H9 (cell line): ENCODE measurements around the gene EME1. TPM values are rescaled to one million over a fixed set of nuclear protein-coding genes. Genes with fewer than 3 reads are reported as not detected.

Source experiments
- DNase-seq: peaks from one replicate; pipeline ENCODE4 v3.0.0-alpha.2; 2017
- H2AFZ ChIP-seq: one replicate; pipeline ENCODE4 v1.6.1; 2013; ENCODE audit warnings: mild to moderate bottlenecking, low read length, control low read depth, moderate library complexity
- H2AK5ac ChIP-seq: 2 replicates; pipeline ENCODE4 v1.6.1; 2013; ENCODE audit warnings: low read length, control low read depth, mixed read lengths; ENCODE audit not compliant: insufficient read length
- H2BK120ac ChIP-seq: one replicate; pipeline ENCODE4 v1.6.1; 2013; ENCODE audit warnings: low read depth, mild to moderate bottlenecking, low read length, control low read depth, inconsistent platforms; ENCODE audit not compliant: poor library complexity, severe bottlenecking
- H2BK12ac ChIP-seq: 2 replicates; pipeline ENCODE4 v1.6.1; 2013; ENCODE audit warnings: low read length, control low read depth, mixed read lengths, low read depth; ENCODE audit not compliant: insufficient read length
- H2BK15ac ChIP-seq: 2 replicates; pipeline ENCODE4 v1.6.1; 2013; ENCODE audit warnings: low read depth, low read length, control low read depth
- H2BK20ac ChIP-seq: one replicate; pipeline ENCODE4 v1.6.1; 2013; ENCODE audit warnings: low read depth, mild to moderate bottlenecking, low read length, control low read depth, inconsistent platforms; ENCODE audit not compliant: poor library complexity, severe bottlenecking
- H2BK5ac ChIP-seq: 2 replicates; pipeline ENCODE4 v1.6.1; 2013; ENCODE audit warnings: low read length, control low read depth, mixed read lengths; ENCODE audit not compliant: insufficient read length
- H3K14ac ChIP-seq: 2 replicates; pipeline ENCODE4 v1.6.1; 2013; ENCODE audit warnings: low read length, control low read depth; ENCODE audit not compliant: insufficient read depth
- H3K18ac ChIP-seq: 2 replicates; pipeline ENCODE4 v1.6.1; 2013; ENCODE audit warnings: low read depth, mild to moderate bottlenecking, mixed read lengths, low read length, control low read depth; ENCODE audit not compliant: insufficient read length
- H3K23ac ChIP-seq: 2 replicates; pipeline ENCODE4 v1.6.1; 2013; ENCODE audit warnings: low read length, control low read depth, mixed read lengths, low read depth; ENCODE audit not compliant: insufficient read length
- H3K23me2 ChIP-seq: 2 replicates; pipeline ENCODE4 v1.6.1; 2013; ENCODE audit warnings: low read depth, mild to moderate bottlenecking, mixed read lengths, low read length, control low read depth; ENCODE audit not compliant: insufficient read length, poor library complexity, severe bottlenecking
- H3K27ac ChIP-seq: 2 replicates; pipeline ENCODE4 v1.5.1; 2013; ENCODE audit warnings: low read length, control low read depth, mixed read lengths, low read depth; ENCODE audit not compliant: insufficient read length
- H3K27me3 ChIP-seq: 2 replicates; pipeline ENCODE4 v1.6.1; 2013; ENCODE audit warnings: low read length, control low read depth, inconsistent platforms; ENCODE audit not compliant: insufficient read depth
- H3K4ac ChIP-seq: 2 replicates; pipeline ENCODE4 v1.6.1; 2013; ENCODE audit warnings: low read depth, mild to moderate bottlenecking, control low read depth, inconsistent platforms, low read length, moderate library complexity
- H3K4me1 ChIP-seq: 2 replicates; pipeline ENCODE4 v1.6.1; 2013; ENCODE audit warnings: low read length, control low read depth, inconsistent platforms; ENCODE audit not compliant: insufficient read depth
- H3K4me2 ChIP-seq: 2 replicates; pipeline ENCODE4 v1.6.1; 2013; ENCODE audit warnings: low read length, control low read depth, mixed read lengths; ENCODE audit not compliant: insufficient read length, insufficient read depth
- H3K56ac ChIP-seq: 2 replicates; pipeline ENCODE4 v1.6.1; 2013; ENCODE audit warnings: low read depth, mild to moderate bottlenecking, mixed read lengths, low read length, control low read depth; ENCODE audit not compliant: insufficient read length
- H3K79me1 ChIP-seq: 2 replicates; pipeline ENCODE4 v1.6.1; 2013; ENCODE audit warnings: low read depth, mild to moderate bottlenecking, moderate library complexity, low read length, control low read depth, inconsistent platforms; ENCODE audit not compliant: insufficient read depth, poor library complexity, severe bottlenecking
- H3K79me2 ChIP-seq: 2 replicates; pipeline ENCODE4 v1.6.1; 2013; ENCODE audit warnings: low read length, control low read depth, inconsistent platforms; ENCODE audit not compliant: insufficient read depth
- H3K9ac ChIP-seq: 2 replicates; pipeline ENCODE4 v1.6.1; 2013; ENCODE audit warnings: low read length, control low read depth, mixed read lengths; ENCODE audit not compliant: insufficient read length; ENCODE audit errors: extremely low read depth
- H3K9me3 ChIP-seq: one replicate; pipeline ENCODE4 v1.6.1; 2013; ENCODE audit warnings: low read depth, low read length, inconsistent platforms; ENCODE audit not compliant: control insufficient read depth
- H3T11ph ChIP-seq: one replicate; pipeline ENCODE4 v1.6.1; 2013; ENCODE audit warnings: mild to moderate bottlenecking, low read length, control low read depth, inconsistent platforms
- H4K20me1 ChIP-seq: one replicate; pipeline ENCODE4 v1.6.1; 2013; ENCODE audit not compliant: control insufficient read depth, insufficient read length, insufficient read depth
- H4K5ac ChIP-seq: 2 replicates; pipeline ENCODE4 v1.6.1; 2013; ENCODE audit warnings: low read depth, mild to moderate bottlenecking, mixed read lengths, low read length, control low read depth; ENCODE audit not compliant: insufficient read length
- H4K8ac ChIP-seq: replicated peaks from 2 replicates; pipeline ENCODE4 v1.6.1; 2013; ENCODE audit warnings: low read length, control low read depth, mixed read lengths, low read depth; ENCODE audit not compliant: insufficient read length
- H4K91ac ChIP-seq: 2 replicates; pipeline ENCODE4 v1.6.1; 2013; ENCODE audit warnings: low read depth, mild to moderate bottlenecking, moderate library complexity, mixed read lengths, low read length, control low read depth; ENCODE audit not compliant: insufficient read length
- H3K27ac Mint-ChIP-seq, 3 experiments: 2 replicates in 2 of 3; 3 replicates in 1 of 3; pipeline ENCODE4 v1.8.0; 2020 to 2021; ENCODE audit warnings: mixed read lengths in 3 of 3, mild to moderate bottlenecking in 1 of 3, moderate library complexity in 1 of 3
- H3K27me3 Mint-ChIP-seq: 2 replicates; pipeline ENCODE4 v1.8.0; 2021; ENCODE audit warnings: low read depth, mild to moderate bottlenecking, moderate library complexity, mixed read lengths
- H3K36me3 Mint-ChIP-seq, 3 experiments: 2 replicates in 2 of 3; 3 replicates in 1 of 3; pipeline ENCODE4 v1.8.0; 2020 to 2021; ENCODE audit warnings: low read depth in 3 of 3, mixed read lengths in 3 of 3; ENCODE audit not compliant: insufficient read depth in 1 of 3
- H3K4me1 Mint-ChIP-seq, 2 experiments: 2 replicates each; pipeline ENCODE4 v1.8.0; 2020; ENCODE audit warnings: mixed read lengths in 2 of 2
- H3K4me3 Mint-ChIP-seq, 2 experiments: 2 replicates in 1 of 2; 3 replicates in 1 of 2; pipeline ENCODE4 v1.8.0; 2020 to 2021; ENCODE audit warnings: mild to moderate bottlenecking in 2 of 2, mixed read lengths in 2 of 2, moderate library complexity in 1 of 2
- H3K9me3 Mint-ChIP-seq, 2 experiments: 2 replicates in 1 of 2; 3 replicates in 1 of 2; pipeline ENCODE4 v1.8.0; 2020; ENCODE audit warnings: mild to moderate bottlenecking in 2 of 2, mixed read lengths in 2 of 2, moderate library complexity in 1 of 2
- WGBS: extraction: QIAGEN DNeasy Blood & Tissue Kit; methylation state at CpG from one replicate; pipeline ENCODE4 v1.1.7; 2013; ENCODE audit warnings: missing lambda C conversion rate, low lambda C conversion rate, mixed read lengths; ENCODE audit not compliant: insufficient read length; ENCODE audit errors: extremely low coverage; 5-methylcytosine and 5-hydroxymethylcytosine counted together
- total RNA-seq: library from RNA; stranded (reverse); gene quantifications from 2 replicates; pipeline ENCODE4 v1.2.1, GENCODE V29; 2021
- TF ChIP-seq, protein P1 (sequence below): fragments of 200-600 bp; sonication (generic); conservative IDR thresholded peaks from 3 replicates; pipeline ENCODE4 v1.8.0; 2021; ENCODE audit warnings: antibody characterized with exemption, mild to moderate bottlenecking

EME1 gene
- total RNA-seq, 1 experiment from 2014 or later = 15.1 TPM

DNA sequence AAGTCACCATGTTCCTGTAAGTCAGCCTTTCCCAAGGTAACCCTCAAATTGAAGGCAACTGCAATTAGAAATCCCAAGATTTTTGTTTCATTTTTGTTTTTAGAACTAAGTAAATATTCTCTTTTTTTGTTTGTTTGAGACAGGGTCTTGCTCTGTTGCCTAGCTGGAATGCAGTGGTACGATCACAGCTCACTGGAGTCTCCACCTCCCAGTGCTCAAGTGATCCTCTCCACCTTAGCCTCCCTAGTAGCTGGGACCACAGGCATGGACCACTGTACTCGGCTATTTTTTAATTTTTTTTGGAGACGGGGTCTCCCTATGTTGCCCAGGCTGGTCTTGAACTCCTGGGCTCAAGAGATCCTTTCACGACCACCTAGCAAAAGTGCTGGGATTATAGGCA, 34.9 kb downstream of the EME1 start:
- Histone ChIP-seq H3K23me2 (no peaks in the 10 kb centered on the region), H3K79me2 (no peaks in the 10 kb centered on the region), H2BK15ac (no peak overlapping the region), H3K27ac (no peak overlapping the region), H3K4me1 (no peaks in the 10 kb centered on the region), H4K20me1 (no peaks in the 10 kb centered on the region), H4K5ac (no peak overlapping the region), H3K23ac (no peak overlapping the region), H2AK5ac (no peak overlapping the region), H3K56ac (no peak overlapping the region), H2BK20ac (no peak overlapping the region), H3K14ac (no peak overlapping the region), H2BK12ac (no peak overlapping the region), H3K79me1 (no peaks in the 10 kb centered on the region), H2BK120ac (no peak overlapping the region), H4K8ac (no peak overlapping the region), H3K4ac (no peak overlapping the region), H3K18ac (no peak overlapping the region), H3K9ac (no peak overlapping the region), H3K9me3 (no peaks in the 10 kb centered on the region), H3K27me3 (no peaks in the 10 kb centered on the region), H3T11ph (no peak overlapping the region), H2BK5ac (no peak overlapping the region), H4K91ac (no peak overlapping the region), H2AFZ (no peak overlapping the region), H3K4me2 (no peak overlapping the region)
- H3K4me1 Mint-ChIP-seq = peaks cover 8 to 14% of the 10 kb centered on the region in 2 experiments
- H3K36me3 Mint-ChIP-seq = no peaks in the 10 kb centered on the region
- no peak overlapping the region for H3K4me3 Mint-ChIP-seq
- WGBS = no CpG with 5 or more reads among the region's 4 CpGs
- H3K27ac Mint-ChIP-seq = no peak overlapping the region
- TF ChIP-seq, protein P1, sequence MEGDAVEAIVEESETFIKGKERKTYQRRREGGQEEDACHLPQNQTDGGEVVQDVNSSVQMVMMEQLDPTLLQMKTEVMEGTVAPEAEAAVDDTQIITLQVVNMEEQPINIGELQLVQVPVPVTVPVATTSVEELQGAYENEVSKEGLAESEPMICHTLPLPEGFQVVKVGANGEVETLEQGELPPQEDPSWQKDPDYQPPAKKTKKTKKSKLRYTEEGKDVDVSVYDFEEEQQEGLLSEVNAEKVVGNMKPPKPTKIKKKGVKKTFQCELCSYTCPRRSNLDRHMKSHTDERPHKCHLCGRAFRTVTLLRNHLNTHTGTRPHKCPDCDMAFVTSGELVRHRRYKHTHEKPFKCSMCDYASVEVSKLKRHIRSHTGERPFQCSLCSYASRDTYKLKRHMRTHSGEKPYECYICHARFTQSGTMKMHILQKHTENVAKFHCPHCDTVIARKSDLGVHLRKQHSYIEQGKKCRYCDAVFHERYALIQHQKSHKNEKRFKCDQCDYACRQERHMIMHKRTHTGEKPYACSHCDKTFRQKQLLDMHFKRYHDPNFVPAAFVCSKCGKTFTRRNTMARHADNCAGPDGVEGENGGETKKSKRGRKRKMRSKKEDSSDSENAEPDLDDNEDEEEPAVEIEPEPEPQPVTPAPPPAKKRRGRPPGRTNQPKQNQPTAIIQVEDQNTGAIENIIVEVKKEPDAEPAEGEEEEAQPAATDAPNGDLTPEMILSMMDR = no peak
- H3K9me3 Mint-ChIP-seq = no peaks in the 10 kb centered on the region
- no peak for DNase-seq
- peaks cover 14% of the 10 kb centered on the region for H3K27me3 Mint-ChIP-seq
